NCI-H2107 (cell line): ENCODE measurements around the gene ZGLP1.
"Not testable (repeated sequence)": the region's sequence is repeated elsewhere in the genome, so short reads cannot be mapped to it uniquely, and the experiment has no call there.

Experiments used
- DNase-seq: peaks from one replicate; lab custom pipeline; 2025; lab: John Stamatoyannopoulos, UW

The ZGLP1 gene

DNA sequence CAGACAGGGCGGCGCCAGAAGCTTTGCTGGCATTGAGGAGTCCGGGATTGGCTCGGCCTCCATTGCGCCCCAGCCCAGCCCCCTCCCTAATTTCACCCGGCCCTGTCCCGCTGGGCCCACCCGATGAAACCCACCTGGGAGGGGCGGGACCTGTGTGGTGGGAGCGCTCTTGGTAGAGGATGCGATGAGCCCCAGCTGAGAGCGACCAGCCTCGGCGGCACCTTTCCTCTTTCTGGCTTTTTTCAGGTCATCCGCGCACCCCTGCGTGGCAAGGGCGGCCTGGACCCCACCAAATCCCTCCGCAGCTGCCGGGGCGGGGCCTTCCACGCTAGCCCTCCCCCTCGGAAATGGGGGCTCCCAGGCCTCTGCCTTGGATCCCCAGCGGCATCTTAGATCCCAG is at the start of gene ZGLP1:
ZGLP1 (minus strand) TSS at position 393 of the 400 bp plus-strand sequence.
- DNase-seq = no peak

DNA sequence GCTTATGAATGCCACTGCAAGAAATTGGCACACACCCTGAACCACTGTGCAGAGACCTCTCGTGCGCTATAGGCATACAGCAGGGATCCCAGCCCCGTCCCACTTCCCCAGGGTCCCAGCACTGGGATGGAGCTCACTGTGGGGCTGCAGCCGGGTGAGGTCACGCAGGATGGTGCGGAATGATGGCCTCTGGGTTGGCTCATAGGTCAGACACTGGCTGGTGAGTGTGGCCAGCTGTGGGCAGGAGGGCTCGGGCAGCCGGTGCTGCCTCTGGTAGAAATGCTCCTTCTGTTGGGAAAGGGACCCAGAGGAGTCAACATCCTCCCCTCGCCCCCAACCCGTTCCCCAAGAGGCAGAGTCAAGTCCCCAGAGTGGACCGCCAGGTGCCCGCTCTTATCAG is 46.8 kb upstream of the ZGLP1 start:
- DNase-seq = no peak

DNA sequence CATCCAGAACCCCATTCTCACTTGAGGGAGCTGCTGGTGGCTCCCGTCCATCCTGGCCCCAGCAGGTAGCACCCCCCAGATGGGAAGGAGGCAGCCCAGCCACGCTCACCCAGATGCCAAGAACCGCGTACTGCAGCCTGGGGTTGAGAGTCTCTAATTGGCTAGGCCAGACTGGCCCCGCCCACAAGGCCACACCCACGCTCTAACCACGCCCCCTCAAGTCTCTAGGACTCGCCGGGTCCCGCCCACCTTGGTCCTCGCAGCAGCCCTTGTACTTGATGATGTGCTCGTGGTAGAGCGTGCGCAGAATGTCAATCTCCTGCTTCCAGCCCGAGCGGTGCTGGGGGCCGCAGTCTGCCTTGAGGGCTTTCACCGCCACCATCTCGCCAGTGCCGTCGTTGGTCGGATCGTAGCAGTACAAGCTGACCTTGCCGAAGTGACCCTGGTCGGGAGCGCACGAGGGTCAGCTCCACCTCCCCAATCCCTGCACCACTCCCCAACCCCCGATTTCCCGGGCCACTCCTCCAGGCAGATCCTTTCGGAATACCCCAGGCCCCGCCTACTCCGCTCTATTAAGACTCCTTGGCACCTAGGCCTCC is 44.3 kb upstream of the ZGLP1 start:
- DNase-seq = no peak

DNA sequence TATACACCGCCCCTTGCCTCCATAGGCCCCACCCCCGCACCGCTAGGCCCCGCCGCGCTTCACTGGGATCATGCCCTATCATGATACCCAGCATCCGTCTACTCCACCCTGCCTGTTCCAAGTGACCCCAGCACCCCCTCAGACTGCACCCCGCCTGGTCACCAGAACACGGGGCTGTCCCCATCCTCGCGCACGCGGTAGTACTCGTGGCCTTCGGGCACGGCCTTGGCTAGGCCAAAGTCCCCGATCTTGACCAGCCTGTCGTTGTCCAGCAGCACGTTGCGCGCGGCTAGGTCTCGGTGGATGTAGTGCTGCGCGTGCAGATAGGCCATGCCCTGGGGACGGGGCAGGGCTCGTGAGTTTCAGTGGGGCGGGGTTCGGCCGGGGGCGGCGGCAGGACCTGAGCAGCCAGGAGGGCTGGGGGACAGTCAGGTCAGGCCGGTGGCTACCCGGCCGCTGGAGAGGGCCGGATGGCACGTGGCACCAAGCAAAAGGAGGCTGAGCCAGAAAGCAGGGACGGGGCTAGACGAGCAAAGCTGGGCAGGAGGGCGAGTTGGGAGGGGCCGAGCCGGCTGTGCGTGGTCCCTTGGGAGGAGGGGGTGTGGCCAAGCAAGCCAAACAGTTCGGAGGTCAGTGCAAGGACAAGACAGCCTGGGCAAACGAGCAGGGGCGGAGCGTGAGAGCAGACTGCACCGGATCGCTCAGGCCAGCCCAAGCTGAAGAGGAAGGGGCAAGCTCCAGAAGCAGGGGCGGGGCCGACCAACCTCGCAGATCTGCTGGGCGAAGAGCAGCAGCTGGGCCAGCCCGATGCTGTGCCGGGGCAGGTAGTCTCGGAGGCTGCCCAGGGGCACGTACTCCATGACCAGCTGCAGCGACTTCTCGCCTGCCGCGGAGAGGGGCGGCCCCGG is 43.4 kb upstream of the ZGLP1 start:
- no peak for DNase-seq

DNA sequence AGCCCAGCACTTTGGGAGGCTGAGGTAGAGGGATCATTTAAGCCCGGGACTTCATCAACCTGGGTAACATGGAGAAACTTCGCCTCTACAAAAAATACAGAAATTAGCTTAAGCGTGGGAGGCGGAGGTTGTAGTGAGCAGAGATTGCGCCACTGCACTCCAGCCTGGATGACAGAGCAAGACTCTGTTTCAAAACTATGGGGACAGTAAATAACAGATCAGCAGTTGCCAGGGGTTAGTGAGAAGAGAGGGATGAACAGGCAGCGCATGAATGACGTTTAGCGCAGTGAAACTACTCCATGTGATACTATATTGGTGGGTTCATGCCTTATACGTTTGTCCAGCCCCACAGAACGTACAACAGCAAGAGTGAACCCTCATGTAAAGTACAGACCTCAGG is 36.9 kb upstream of the ZGLP1 start:
- no peak for DNase-seq

DNA sequence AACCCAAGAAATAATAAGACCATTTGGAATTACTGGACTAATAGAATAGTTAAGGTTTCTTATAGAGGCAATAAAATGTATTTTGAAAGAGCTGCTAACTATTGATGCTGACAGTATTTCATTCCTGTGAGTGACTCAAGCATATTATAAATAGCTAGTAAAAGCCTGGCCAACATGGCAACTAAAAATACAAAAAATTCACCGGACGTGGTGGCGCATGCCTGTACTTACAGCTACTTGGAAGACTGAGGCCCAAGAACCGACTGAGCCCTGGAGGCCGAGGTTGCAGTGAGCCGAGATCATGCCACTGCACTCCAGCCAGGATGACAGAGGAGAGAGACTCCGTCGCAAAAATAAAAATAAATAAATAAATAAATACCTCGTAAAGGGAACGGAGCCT is 35.2 kb upstream of the ZGLP1 start:
- DNase-seq = no peak

DNA sequence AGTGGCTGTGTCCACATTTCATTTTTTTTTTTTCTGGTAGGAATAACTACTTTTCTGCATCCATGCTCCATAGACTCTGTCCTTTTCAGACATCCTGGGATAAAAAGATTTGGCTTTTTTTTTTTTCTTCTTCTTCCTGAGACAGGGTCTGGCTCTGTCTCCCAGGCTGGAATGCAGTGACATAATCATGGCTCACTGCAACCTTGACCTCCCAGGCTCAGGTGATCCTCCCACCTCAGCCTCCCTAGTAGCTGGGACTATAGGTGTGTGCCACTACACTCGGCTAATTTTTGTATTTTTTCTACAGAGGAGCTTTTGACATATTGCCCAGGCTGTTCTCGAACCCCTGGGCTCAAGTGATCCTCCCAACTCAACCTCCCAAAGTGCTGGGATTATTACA is 33.9 kb upstream of the ZGLP1 start:
- no peak for DNase-seq

DNA sequence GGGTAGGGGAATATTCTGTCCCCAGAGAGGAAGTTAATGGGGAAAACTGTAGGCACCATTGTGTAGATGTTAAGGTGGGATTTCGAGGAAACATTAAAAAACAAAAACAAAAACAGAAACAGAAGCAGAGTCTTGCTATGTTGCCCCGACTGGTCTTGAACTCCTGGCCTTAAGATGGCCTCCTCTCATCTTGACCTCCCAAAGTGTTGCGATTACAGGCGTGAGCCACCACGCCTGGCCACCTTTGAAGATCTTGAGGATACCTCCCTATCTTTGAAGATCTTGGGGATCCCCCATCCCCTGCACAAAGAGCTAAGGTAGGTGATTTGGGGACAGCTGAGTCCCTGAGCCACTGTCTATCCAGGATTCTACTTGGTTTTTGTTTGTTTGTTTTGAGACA is 30.4 kb upstream of the ZGLP1 start:
- no peak for DNase-seq

DNA sequence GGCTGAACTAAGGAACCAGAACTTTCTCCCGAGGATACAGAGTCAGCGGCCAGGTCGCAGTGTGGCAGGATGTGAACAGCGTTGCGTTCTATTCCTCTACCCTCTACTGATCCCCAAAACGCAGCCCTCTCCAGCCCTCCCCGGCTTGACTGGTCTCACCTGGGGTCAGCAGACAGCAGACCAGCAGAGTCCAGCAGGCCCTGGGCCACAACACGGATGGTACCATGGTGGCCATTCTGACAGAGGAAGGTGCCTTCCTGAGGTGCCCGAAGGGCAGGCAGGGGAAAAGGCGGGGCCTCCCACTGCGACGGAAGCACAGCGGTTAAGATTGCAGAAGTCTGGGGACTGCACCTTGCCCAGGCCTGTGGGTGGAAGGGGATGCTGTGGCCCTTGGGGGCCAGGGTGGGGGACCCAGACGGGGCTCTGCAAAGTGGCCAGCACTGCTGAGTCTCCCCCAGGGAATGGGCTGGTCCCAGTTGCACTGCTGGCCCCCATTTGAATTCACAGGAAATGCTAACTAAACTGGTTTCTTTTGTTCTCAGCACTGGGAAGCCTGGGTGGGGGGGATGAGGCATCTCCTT is 29.9 kb upstream of the ZGLP1 start, which contains the start of gene ICAM3:
ICAM3 (minus strand) TSS at position 245 of the 581 bp plus-strand sequence; CDS start at position 235, 10 bp downstream.
- no peak for DNase-seq

DNA sequence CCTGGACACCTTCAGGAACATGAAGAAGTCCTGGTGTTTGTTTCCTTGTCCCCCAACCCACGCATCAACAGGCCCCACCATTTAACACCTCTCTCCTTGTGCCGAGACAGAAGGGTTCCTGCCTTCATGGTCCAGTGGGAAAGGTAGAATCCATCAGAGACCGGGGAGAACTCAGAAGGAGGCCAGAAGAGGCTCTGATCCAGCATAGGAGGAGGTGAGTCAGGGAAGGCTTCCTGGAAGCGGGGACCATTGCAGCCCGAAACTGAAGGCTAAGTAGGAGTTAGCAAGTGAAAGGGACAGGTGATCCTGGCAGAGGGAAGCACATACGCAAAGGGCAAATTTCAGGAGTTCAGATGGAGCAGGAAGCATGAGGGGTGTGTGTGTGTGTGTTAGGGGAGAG is 29.3 kb upstream of the ZGLP1 start:
- DNase-seq = no peak

DNA sequence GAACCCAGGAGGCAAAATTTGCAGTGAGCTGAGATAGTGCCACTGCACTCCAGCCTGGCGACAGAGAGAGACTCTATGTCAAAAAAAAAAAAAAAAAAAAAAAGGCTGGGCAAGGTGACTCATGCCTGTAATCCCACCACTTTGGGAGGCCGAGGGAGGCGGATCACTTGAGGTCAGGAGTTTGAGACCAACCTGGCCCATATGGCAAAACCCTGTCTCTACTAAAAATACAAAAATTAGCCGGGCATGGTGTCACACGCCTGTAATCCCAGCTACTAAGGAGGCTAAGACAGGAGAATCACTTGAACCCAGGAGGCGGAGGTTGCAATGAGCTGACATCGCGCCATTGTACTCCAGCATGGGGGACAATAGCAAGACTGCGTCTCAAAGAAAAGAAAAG is 27.1 kb upstream of the ZGLP1 start:
- not testable (repeated sequence) for DNase-seq

DNA sequence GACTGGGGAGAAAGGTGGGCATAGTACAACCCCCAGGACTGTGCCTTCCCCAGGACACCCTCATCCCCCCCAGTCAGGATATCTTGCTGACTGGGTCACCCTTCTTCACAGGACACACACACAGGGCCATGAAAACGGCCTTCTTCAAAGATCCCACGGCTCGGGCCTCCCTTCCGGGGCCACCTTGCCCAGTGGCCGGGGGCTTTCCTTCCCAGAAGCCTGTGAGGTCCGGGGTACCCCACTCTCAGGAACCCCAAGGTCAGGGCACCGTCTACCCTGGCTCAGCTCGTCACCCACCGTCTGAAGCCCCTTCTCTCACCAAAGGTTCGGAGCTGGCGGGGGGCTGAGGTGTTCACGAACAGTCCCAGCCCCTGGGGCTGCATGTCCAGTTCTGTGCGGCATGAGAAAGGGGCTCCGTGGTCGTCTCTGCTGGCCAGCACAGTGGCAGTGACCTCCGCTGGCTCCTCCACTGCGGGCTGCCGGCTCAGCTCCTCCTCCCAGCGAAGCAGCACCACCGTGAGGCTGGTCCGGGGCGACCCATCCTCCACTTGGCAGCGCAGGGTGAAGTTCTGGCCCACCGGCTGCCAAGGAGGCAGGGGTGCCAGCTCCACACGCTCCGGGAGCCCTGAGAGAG is 25.9 kb upstream of the ZGLP1 start:
- no peak for DNase-seq

DNA sequence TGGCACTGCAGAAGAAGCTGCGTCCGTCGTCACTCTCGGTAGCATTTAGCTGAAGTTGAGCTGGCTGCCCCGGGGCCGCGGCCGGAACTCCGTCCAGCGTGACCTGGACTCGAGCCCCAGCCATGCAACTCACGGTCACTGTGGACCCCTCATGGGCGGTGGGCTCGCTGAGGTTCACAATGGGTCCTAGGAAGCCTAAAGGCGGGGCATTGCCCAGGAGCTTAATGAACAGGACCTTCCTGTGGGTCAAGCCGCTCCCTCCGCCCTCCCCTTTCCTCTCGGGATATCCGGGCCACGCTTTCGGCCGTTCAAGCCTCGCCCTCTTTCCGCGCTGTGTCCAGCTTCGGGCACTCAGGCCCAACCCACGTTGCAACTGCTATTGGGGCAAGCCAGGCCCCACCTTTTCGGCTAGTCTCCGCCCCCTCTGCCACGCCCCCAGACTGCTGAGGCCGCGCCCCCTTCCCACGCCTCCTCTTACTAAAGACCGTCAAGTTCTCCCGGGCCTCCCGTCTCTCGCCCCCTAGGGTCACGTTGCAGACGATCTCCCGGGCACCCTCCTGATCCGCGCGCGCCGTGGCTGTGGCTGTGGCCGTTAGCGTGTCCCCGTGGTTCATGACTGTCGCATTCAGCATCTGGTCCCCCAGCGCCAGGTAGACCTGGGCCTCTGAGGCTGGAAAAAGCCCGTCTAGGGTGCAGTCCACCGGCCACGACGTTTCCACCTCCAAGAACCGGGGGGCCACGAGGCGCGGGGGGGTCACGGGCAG is 25.2 kb upstream of the ZGLP1 start:
- DNase-seq = no peak

DNA sequence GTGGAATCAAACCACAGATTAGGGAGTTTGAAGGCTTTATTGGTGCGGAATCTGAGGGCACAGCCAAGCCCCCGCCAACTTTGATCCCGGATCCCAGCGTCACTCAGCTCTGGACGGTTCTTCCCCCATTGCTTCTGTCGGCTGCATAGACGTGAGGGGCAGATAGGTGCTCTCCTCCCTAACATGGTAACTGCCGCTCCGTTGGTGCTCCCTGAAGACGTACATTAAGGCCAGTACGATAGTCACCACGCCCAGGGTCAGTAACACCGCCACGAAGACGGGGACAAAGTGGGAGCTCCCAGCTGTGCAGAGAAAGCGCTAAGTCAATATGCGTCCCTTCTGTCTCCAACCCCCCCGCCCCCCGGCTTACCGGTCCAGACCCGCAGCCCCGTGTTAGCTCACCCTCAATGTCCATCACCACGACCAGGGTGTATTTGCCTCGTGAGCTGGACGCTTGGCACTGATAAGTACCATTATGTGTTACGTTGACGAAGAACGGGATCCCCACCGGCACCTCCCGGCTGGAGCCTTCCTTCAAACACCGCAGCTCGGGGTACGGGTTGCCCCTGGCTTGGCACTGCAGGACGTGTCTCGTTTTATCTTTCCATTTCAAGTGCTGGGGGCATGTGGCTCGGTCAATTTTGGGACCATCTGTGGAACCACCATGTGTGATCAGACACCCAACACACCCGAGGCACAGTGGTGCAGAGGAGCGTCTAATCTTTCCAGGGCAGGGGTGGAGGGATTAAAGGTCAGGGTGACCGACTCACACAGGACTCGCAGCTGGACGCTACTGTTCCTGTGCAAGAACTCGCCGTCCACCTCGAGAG is 24.4 kb upstream of the ZGLP1 start:
- no peak for DNase-seq

DNA sequence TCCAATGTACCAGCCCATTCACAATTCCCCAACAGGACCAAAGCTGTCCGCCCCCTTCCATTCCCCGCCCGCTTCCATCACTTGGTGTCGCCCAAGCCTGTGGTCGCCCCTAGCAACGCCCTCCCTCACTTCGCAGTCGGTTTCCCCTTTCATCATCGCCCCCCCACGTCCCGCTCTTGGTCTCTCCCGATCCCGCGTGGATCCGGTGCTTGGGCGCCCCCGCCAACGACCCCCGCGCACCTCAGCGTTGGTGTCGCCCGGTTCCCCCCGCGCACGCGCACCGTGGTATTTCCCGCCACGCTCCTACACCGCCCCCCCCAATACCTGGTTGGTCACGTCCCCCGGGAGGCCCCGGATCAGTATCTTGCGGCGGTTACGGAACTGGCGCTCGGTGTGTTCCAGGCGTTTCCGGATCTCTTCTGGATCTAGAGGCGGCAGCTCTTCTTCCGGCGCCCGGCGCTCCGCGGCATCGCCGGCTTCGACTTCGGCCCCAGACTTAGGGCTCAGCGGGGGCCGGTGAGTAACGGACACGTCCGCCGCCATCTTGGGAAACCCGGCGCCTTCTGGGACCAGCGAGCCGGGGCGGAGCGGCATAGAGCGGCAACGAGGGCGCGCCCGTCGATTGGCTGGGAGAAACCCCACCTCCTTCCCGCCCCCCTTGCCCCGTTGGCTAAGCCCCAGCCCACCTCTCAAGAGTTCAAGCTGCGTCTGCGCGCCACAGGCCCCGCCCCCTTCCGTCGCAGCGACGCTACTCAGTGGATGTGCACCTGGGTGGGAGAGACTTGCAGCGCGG is 23.5 kb upstream of the ZGLP1 start, which contains the start of gene RAVER1:
RAVER1 (minus strand) TSS at position 565 of the 793 bp plus-strand sequence; CDS start at position 543, 22 bp downstream.
- peak; percentile 95 for DNase-seq

DNA sequence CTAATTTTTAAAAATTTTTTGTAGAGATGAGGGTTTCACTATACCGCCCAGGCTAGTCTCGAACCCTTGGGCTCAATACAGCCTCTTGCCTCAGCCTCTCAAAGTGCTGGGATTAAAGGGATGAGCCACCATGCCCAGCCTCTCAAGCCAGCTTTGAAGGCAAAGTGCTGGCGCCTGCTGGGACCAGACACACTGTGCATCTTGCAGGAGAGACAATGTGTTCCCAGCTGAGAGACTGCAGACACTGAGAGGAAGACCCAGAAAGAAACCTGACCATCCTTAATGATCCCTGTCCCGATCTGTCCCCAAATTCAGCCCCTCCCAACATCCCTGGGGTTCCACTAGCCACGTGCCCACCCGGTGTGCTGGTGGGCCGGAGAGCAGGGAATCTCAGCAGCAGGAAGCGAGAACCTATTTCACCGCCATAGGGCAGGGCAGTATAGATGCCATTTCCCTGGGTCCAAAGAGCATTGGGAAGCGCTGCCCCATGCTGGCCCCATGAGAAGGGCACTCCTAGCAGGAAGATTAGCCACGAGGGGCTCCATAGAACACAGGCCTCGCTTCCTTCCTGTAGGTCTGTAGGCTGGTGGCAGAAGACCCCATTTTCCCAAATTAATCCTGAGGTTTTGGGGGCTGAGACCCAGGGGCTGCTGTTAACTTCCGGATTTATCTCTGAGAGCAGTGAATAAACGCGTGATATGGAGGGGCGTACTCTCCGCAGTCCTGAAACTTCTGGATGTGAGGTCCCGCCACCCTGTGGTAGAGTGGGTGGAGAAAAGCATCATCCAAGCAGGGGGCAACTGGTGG is 22.7 kb upstream of the ZGLP1 start:
- no peak for DNase-seq

DNA sequence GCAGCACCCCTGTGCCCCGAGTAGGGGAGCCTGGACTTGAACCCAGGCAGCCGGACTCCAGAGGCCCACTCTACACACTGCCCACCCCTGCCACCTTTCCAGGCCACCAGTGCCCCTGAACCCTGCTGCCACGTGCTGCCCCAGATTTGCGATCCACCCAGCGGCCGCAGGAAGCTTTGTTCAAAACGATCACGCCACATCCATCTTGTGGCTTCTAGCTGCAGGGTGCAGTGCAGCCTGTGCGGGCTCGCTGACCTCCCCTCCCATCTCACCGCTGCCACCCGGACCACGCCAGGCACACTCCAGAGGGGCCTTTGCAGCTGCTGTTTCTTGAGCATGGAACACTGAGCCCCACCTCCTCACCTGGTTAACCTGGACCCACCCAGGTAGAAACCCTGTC is 19.9 kb upstream of the ZGLP1 start:
- no peak for DNase-seq

DNA sequence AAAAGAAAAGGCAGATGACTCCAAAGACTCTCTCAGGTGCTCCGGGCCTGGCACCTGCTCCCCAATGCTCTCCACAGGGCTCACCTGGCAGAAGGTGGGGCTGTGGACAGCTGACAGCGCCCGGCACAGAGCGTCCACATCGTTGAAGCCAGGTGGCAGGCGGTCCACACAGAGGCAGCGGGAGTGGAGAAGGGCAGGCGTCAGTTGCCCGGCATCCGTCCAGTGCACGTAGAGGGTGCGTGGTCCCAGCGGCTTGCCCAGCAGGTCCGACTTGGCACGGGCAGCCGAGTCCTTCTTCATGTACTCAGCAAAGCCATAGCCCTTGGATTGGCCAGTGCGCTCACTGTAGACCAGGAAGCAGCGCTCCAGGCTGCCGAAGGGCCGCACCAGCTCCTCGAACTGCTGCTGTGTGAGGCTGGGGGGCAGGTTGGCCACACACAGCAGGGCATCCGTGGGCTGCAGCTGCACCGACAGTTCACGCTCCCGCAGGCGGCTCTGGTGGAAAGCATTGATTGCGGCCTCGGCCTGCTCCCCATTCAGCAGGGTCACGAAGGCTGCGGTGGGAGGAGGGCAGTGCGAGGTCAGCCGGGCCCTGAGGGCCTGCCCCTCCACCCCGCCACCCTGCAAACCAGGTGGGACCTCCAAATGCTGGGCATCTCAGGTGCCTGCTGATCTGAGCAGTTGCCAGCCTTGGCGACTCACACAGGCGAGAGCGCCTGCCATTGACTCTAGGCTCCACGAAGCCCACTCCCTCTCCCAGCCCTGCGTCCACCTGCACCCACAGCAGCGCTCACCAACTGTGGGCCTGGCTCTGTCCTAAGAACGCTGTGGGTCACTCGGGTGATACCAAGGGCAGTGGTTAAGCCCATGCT is 19.2 kb upstream of the ZGLP1 start:
- no peak for DNase-seq
